ENCODE measurements around the gene HES3.
A peak's percentile ranks its signal among the peaks of the same experiment; 100 is the strongest.

HES3 gene

DNA sequence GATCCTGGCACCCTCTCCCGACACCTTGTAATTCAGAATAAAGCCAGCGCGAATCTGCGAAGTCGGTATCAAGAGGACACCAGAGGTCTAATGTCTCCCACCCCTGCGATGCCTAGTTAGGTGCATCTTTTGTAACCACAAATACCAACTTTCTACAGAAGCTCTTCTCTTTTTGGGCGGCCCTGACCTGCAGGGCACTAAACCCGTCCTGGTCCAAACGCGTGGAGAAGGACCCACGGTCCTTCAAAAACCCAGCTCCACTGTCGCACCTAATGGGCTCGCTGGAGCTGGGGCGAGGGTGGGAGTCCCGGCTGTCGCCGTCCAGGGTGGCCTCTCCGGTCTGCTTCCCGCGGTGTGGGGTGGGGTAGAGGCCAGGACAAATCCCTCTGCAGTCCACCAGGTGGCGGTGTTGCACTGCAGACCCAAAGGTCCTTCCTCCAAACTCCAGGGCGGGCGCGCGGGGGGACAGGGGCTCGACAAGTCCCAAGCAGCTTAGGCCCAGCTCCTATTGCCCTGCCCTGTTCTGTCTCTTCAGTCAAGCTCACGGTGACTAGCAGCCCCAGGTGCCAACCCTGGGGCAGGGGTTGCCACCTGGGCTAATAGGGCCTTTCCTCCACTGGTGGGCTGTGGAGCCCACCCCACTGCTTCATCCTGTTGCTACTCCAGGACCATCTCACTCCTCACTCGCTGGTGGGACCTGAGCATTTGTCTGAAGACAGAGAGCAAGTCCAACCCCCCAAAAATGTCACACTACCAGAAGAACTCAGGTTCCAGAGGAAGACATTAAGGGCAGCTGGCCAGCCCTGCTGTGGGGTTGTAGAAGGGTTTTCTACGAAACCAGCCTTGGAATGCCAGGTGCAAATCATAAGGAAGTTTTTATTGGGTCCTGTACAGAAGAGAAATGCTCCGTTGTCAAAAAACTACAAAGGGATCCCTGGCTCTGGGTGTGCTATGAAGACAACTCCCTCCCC, 2.8 kb downstream of the HES3 start:
- peak; percentile 79 for DNase-seq

DNA sequence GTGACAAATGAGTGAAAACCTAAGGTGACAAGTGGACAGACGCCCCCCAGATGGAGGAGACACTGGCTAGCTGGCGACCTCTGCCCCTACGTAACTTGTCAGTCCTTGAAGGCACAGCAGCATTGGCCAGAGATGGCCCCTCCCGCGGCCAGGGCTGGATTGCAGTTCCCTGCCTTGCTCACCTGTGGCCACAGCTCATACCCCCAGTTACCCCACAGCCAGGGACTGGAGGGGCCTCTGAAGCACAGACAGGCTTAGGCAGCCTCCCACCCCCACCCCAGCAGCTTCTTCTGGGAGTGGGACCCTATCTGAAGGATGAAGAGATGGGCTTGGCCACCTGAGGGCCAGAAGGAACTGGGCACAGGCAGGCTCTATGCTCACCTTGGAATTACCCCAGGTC, 3.7 kb downstream of the HES3 start:
- no peak for DNase-seq

DNA sequence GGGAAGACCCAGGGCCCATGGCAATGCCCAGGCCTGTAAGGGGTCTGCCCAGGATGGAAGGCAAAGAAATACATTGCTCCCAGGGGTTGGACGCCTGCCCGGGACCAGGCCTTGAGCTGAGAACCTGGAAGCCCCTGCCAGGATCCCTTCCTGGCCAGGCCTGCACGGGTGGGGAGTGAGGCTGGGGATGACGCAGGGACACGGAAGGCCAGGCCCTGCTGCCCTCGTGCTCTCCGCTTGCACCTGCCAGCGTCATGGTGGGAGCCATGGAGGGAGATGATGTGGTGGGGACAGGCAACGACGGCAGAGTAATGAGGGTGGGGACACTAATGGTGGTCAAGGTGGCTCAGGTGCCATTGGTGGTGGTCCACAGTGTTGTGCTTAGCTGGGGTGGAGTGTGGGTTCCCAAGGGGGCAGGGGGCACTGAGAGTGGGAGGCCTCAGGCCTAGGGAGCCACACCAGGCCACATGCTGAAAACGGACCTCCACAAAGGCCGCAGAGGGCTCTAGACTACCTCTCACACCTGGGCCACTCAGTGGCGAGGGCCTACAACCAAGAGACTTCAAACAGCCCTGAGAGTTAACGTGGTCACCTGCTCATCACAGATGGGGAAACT, 4.3 kb downstream of the HES3 start:
- DNase-seq: no peak

DNA sequence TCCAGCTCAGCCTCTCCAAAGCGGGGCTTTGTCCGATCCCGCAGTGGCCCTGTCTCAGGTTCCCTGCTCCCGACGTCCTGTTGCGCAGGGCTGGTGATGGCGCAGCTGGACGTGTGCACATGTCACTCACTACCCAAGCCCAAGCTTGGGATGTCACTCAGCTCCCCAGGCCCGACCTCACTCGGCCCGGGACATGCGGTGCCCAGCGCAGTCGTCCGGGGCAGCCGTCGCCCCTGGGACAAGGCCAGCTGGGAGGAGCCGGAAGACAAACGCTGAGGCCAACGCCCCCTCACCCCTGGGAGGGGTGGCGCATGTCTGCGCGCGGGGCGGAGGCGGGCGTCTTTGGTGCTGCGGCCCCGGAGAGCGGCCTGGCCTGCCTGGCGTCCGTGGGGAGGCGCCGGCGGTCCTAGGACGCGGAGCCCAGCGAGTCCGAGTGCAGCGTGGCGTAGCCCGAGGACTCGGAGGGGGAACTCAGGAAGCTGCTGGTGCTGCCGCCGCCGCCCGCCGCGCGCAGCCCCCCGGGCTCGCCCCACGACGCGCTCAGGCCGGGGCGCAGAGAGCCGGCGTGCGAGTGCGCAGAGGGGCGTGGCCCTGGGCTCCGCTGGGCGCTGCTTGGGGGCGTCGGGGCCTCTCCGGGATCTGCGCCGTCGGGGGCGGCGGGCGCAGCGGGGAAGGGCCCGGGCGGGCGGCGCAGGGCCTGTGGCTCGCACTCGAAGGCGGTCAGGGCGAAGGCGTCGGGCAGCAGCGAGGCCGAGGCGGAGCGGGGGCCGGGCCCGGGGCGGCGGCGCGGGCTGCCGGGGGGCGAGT, 5.2 kb downstream of the HES3 start:
- no peak for DNase-seq

DNA sequence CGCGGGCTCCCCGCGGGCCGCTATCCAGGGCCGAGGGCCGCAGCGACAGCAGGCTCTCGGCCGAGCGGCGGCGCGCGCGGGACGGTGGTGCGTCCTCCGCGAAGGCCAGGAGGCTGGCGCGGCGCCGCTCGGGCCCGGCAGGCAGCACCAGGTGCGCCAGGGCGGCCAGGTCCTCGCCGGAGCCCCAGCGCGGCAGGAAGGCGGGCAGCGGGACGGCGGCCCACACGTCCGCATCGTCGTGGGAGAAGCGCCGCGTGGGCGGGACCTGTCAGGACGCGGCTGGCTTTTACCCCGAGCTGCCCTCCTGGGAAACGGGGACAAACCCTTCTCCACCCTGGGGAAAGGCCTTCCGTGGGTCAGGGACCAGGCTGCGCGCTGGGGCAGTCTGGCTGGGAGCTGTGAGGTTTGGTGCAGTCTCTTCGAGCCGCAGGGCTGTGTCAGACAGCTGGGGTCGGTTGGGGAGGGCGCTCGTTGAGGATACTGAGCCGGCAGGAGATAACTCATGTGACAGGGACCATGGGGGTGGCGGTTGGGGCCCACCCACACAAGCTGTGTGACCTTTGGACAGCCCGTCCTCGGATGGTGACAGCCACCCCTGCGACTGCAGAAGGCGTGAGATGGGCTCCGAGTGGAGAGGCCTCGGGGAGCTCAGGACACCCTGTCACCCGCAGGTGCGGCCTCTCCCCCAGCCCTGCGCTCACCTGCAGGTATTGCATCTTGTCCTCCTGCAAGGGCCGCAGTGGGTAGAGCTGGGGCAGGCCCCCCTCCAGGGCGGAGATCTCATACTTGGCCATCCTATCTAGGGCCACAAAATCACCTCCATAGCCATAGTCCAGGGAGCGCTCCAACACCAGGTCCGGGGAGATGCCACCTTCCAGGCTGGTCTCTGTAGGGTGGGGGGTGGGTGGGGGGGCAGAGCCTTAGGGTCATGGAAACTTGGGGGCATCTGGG, 6.0 kb downstream of the HES3 start:
- DNase-seq: no peak

DNA sequence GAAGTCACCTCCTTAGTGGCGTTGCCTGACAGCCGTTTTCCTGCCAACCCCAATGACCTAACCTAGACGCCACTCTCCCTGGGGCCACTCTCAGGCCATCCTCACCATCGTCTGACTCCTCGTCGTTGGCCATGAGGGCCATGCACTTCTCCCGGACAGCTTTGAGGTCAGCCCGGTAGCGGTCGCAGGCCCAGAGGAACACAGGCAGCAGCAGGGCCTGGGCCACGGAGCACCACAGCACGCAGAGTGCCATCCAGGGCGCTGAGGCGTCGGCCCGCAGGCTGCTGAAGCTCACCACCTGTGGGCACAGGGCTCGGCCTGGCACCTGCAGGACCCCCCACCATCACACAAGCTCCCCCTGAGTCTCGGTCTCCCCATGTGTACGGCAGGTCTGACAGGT, 7.3 kb downstream of the HES3 start:
- no peak for DNase-seq

DNA sequence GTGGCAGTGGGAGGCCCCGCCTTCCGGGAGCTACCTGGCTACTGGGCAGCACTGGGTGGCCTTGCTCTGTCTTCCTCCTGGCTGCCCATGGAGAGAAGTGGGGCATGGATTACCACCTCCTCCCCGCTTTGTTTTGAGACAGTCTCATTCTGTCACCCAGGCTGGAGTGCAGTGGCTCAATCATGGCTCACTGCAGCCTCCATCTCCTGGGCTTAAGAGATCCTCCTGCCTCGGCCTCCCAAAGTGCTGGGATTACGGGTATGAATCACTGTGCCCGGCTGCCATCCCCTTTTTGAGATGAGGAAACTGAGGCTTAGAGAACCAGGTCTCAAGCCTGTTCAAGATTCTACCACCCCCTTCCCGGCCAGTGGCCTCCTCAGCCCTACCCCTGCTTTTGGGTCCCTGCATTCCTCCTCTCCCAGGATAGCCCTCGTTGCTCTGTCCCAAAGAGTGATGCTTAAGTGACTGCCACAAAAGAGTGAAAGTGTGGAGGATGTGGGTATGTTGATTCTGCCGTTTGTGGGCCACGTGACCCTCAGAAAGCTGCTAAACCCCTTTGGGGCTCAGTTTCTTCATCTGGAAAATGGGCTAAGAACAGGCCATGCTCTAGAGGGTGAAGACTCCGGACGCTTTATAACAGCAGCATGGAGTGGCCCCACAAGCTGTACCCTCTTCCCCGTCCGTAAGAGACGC, 7.8 kb downstream of the HES3 start:
- no peak for DNase-seq

DNA sequence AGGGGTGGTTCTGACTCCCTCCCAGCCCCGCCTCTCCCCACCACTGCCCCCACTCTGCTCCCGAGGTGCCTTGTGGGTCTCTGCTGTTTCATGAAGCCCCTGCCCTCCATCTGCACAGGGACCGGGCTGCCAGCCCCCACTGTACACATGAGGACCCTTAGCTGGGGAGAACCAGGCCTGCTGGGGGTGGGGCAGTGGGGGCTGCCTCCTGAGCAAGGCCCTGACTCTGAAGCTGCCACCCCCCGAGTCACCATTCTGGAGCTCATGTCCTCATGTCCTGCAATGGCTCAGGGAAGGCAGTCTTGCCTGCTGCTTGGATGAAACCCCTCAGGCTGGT, 8.4 kb downstream of the HES3 start:
- DNase-seq: no peak

DNA sequence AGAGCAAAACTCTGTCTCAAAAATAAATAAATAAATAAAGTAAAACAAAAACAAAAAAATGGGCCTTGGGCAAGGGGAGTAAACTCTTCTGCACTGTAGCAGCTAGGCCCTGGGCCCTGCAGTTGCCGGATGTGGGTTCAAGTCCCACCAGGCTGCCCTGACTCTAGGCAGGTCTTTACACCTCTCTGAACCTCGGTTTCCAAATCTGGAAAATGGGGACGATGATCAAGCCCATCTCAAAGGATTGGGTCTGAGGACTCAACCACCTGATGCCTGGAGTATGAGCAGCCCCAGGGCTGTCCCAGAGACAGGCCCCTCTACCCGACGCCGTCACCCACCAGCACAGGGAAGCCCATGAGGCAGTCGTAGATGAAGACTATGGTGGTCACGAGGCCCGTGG, 9.4 kb downstream of the HES3 start:
- DNase-seq: no peak

DNA sequence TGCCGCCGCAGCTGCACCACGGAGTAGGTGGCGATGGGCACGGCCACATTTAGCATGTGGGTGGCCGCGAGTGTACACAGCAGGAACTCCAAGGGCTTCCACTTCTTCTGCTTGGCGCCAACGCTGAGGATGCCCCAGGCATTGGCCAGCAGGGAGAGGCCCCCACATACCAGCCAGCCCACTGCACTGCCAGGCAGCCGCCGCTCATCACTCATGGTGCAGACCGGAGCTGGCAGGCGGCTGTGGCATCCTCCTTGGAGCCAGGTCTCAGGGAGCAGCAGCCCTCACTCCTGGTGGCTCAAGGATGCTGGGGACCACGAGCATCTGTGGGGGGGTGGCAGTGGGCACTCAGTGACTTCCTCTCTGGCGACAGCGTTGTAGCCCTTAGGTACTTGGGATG, 10.7 kb downstream of the HES3 start:
- no peak for DNase-seq

DNA sequence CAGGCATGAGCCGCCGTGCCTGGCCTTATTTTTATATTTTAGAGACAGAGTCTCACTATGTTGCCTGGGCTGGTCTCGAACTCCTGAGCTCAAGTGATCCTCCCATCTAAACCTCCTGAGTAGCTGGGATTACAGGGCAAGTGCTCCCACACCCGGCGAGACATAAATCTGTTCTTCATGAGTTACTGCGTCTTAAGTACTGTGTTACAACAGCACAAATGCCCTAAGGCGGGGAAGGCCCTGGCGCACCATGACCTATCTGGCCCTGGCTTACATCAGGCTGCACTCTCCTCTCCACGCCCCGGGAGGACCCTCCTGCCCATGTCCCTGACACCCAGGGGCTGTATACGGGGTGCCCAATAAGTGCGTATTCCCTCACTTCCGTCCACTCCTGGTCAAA, 12.7 kb downstream of the HES3 start:
- DNase-seq: no peak

DNA sequence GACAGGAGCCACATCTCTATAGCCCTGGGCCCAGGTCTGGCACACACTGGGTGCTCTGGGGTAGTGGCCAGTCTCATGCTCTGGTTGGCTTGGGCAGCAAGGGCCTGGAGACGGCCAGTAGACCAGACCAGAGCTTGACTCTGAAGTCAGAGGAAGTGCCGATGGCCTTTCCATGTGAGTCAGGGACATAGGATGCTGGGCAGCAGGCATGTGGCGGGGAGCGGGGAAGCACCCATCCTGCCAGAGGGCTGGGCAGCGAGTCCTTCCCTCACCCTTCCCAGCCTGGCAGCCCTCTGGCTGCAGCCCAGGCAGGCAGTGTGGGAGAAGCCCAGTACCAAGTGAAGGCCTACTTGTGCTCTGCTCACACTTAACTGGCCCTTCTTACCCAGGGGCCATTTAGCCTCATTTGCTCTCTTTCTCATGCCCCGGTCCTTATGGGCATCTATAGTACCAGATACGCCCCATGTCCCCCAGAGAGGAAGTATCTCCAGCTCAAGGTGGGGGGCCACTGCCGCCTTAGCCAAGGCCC, 13.6 kb downstream of the HES3 start:
- no peak for DNase-seq

DNA sequence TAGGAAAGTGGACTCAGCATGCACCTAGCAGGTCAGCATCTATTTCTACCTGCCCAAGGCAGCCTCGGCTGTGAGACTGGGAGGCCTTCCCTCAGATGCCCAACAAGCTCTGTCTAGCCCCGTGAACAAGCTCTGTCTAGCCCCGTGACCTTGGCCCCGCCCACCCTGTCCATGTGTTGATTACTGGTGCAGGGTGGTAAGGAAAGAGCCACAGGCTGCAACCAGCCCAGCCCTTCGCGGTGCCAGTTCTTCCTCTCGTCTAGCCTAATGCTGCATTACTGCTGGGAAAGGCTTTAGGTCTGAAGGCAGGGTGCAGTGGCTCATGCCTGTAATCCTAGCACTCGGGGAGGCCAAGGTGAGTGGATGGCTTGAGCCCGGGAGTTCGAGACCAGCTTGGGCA, 14.7 kb downstream of the HES3 start:
- DNase-seq: no peak

DNA sequence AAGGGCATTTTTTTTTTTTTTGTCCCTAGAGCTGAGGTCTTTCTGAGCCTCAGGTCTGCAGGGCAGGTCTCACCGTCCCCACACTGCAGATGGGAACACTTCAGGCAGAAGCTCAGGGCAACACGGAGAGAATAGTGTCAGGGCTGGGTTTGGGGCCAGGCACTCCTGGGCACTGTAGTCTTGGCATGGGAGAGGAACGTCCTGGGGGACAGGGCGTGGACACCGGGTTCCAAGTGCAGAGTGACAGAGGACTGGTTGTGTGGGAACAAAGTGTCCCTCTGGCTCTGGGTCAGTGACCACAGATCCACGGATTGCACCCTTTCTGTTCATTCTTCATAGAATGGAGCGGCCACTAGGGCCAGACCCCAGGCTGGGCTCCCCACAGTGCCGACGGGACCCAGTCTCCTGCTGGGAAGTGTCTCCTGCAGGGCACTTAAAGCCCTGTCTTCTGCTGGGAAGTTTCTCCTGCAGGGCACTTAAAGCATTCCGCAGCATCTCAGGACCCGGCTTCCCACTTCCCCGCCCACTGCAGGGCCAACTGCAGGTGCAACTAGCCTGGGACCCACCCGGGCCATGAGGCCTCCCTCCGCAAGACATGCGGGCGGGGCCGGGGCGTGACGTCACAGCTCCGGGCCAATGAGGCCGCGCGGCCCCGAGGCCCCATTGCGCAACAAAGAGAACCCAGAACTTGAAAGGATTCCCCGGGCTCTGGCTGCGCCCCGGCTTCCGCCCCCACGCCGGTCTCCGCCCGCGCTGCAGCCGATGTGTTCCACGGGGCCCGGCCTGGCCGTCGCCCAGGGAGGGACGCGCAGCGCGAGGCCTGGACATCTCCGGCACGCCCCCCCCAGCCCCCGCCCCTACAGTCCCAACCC, 15.7 kb downstream of the HES3 start:
- peak; percentile 75 for DNase-seq

DNA sequence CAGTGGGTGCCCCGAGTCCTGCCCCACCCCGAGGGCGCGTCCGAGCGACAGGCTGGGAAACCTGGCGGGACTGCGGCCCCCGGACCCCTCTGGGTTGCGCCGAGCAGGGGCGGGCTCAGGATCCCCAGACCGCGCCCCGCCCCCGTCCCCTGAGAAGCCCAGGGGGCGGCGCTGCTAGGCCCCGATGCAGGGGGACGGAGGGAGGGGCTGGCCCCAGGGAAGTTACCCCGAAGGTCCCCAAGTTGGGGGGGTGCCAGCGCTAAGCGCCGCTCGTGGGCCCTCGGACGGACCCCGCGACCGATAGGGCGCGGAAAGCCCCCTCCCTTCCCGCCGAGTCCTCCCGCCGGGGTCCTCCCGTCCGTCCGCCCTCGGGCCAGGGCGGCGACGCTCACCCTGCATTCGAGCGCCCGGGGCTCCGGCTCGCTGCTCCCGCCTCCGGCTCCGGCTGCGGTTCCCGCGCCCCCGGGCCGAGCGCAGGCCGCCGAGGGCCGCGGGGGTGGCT, 16.5 kb downstream of the HES3 start:
- peak; percentile 30 for DNase-seq

DNA sequence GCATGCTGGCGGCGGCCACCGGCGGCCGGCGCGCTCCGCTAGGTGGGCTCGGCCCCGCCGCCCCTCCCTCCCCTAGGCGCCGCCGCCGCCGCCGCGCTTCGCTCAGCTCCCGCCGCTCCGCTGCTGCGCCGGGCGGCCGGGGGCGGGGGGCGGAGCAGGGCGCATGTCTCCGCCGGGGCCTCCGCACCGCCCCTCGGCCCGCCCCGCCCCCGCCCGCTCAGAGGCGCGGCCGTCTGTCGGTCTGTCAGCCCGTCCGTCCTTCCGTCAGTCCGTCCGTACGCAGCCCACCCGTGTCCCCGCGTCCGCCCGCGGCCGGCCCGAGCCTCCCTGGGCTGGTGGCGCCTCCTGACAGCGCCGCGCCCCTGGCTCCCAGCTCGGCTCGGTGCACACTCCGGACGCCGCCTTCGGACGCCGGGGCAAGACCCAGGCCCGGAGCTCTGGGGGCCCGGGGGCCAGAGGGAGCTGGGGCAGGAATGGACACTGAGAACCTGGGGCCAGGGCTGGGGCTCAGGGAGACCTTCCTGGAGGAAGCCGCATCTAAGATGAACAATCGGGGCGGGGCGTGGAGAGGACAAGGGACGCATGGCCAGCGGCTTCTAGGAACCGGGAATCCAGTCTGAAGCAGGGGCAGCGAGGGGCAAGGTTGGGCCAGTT, 17.1 kb downstream of the HES3 start, which contains the start of gene GPR153:
Gene GPR153 (minus strand): TSS at position 138 of the 654 bp plus-strand sequence. CDS start 6,193 bp downstream, outside the sequence.
- peak; percentile 55 for DNase-seq

DNA sequence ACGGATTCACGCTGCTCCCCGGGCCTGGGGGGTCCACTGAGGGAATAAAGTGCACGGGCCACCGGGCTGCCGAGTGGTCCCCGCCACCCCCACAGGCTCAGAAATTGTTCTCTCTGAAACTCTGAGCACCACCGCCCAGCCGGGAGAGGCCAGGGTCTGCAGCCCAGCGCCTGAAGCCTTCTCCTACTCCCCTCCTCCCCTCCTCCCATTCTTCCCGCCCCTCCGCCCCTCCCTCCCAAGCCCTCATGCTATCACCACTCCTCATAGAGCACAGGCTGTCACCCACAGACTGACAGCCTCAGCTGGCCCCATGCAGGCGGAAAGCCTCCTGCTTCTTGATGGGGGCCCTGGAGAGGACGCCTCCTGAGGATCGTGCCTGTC, 17.6 kb downstream of the HES3 start:
- no peak for DNase-seq

DNA sequence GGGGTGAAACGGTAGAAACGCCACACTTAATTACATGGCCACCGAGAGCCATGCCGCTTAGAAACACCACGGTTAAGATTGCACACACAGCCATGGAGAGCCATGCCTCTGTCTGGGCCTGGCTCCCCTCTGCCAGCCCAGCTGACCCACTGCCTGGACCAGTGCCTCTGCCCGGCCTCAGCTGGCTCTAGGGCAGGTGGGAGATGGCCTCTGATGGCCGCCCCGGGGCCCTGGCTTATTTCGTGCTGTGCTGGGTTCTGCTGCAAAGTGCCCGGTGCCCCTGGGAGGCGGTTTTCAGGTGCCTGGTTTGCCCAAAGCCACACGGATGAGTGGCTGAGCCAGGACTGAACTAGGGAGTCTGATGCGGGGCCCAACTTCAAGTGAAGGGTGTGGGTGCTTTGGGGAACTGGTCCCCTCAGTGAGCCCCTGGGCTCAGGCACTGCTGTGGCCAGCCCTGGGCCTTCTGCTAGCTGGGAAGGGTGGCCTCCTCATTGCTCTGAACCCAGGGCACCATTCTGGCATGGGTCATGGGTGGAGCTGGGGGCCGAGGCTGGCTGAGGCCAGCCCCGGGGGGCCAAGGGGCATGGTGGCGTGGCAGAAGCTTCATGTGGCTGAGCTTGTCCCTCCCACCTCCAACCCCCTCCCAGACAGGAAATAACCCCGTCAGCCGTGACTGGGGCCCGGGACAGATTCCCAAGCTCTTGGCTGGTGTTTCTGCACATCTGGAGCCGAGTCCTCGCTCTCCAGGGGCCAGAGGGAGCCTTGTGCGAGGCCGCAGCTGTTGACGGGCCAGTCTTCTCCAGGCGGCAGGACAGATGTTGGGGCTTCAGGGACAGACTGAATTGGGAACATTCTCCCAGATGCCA, 18.8 kb downstream of the HES3 start:
- DNase-seq: no peak

DNA sequence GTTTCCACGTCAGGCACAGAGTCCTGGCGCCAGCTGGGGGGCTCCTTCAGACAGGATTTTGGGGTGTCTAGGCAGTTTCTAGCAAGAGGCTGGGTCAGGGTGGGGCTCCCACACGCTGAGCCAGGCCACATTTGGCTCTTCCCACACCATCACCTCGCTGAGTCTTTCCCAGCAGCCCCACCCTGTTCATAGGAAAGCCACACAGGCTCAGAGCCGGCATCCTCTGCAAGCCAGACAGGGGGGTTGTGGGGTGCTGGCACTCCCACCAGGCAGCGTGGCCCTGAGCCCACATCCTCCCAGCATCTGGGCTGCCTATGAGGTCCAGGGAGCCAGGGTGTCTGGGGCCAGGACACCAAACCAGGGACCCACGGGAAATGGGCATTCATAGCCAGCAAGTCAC, 19.7 kb downstream of the HES3 start:
- DNase-seq: no peak

Data from OCI-M1 (cell line).